Endothelial cell of umbilical vein (primary cell): ENCODE results near the gene NT5C1B.

ENCODE experiments used
- EZH2 ChIP-seq: IDR thresholded peaks from 2 replicates; pipeline ENCODE4 v1.6.1; 2012; ENCODE audit warnings: borderline replicate concordance, low read depth, mild to moderate bottlenecking, moderate library complexity, low read length, inconsistent platforms; ENCODE audit not compliant: severe bottlenecking
- TF ChIP-seq, protein P1 (sequence below), 2 donors: IDR thresholded peaks; 1 replicate in 1 of 2; 2 replicates in 1 of 2; pipeline ENCODE4 v1.5.1; 2011; ENCODE audit warnings: low read length in 2 of 2, mild to moderate bottlenecking in 2 of 2, moderate library complexity in 2 of 2, control low read depth in 1 of 2, inconsistent platforms in 1 of 2, low read depth in 1 of 2; ENCODE audit not compliant: insufficient read depth in 1 of 2; ENCODE audit errors: extremely low read depth in 1 of 2

DNA sequence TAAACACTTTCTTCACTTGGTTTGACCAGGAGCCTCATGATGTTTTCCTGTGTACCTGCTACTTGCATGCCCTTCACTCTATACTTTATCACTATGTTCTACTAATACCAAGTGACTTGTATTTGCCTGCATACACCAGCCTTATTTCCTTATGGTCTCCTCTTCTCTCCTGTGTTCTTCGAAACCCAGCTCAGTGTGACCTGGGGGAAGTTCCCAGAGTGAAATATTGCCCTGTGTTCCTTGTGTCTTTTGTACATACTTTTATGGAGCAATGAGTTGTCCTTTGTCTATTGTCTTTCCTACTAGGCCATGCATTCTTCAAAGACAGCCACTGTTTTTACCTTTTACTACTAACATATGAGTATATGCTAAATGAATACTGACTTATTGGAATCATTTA is 567 bp downstream of the NT5C1B start:
- TF ChIP-seq, protein P1, sequence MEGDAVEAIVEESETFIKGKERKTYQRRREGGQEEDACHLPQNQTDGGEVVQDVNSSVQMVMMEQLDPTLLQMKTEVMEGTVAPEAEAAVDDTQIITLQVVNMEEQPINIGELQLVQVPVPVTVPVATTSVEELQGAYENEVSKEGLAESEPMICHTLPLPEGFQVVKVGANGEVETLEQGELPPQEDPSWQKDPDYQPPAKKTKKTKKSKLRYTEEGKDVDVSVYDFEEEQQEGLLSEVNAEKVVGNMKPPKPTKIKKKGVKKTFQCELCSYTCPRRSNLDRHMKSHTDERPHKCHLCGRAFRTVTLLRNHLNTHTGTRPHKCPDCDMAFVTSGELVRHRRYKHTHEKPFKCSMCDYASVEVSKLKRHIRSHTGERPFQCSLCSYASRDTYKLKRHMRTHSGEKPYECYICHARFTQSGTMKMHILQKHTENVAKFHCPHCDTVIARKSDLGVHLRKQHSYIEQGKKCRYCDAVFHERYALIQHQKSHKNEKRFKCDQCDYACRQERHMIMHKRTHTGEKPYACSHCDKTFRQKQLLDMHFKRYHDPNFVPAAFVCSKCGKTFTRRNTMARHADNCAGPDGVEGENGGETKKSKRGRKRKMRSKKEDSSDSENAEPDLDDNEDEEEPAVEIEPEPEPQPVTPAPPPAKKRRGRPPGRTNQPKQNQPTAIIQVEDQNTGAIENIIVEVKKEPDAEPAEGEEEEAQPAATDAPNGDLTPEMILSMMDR (IDR thresholded peaks at IDR 0.05; ENCODE audit: extremely low read depth in 1 of 2, insufficient read depth in 1 of 2, low read depth in 1 of 2, low read length in 2 of 2), result no peak
- no peak for TF ChIP-seq EZH2
